HG03354 (cell line): Measurements from ENCODE around the gene SLC2A2.

Experiments used
- ATAC-seq: cut with Tn5 transposase; IDR thresholded peaks from one replicate; pipeline ENCODE4 v1.9.1; 2021; ENCODE audit warnings: mild to moderate bottlenecking; ENCODE audit not compliant: unreplicated experiment, poor library complexity, severe bottlenecking

The SLC2A2 gene

DNA sequence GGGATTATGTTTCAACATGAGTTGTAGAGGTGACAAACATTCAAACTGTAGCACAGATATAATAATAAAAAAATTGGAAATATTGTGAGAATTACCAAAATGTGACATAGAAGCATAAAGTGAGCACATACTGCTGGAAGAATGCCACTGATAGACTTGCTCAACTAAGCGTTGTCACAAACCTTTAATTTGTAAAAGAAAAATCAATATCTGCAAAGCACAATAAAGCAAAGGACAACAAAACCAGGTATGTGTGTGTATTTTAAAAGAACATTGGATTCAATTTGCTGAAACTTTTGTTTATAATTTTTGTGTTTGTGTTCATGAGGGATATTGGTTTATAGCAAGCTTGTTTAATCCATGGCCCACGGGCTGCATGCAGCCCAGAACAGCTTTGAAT is 77.3 kb downstream of the SLC2A2 start:
- ATAC-seq = no peak

DNA sequence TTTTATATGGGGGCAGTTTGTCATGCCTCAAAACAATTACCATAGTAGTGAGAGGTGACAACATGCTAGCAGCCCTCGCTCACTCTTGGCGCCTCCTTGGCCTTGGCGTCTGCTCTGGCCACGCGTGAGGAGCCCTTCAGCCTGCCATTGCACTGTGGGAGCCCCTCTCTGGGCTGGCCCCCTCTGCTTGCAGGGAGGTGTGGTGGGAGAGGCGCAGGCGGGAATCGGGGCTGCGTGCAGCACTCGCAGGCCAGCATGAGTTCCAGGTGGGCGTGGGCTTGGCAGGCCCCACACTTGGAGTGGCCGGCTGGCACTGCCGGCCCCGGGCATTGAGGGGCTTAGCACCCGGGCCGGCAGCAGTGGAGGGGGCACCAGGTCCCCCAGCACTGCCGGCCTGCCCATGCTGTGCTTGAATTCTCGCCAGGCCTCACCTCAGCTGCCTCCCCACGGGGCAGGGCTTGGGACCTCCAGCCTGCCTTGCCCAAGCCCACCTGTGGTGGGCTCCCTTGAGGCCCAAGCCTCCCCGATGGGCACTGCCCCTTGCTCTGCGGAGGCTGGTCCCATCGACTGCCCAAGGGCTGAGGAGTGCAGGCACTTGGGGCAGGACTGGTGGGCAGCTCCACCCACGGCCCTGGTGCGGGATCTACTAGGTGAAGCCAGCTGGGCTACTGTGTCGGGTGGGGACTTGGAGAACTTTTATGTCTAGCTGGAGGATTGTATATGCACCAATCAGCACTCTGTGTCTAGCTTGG is 79.3 kb downstream of the SLC2A2 start:
- no peak for ATAC-seq
